B cell (primary cell): Measurements from ENCODE around the gene FERMT3. TPM values are rescaled to one million over a fixed set of nuclear protein-coding genes. Genes with fewer than 3 reads are reported as not detected.

ENCODE experiments used
- ATAC-seq: fragments of 200-7000 bp; cut with Tn5 transposase; one replicate; pipeline ENCODE4 v1.10.0; 2021; ENCODE audit warnings: low read depth, mild to moderate bottlenecking, moderate number of reproducible peaks, moderate library complexity
- CTCF ChIA-PET: fragments of 350-600 bp; sonication (Branson Sonifier 250); formaldehyde crosslinking; loops from one replicate; lab custom pipeline; 2021; ENCODE audit warnings: antibody characterized with exemption, inconsistent platforms; lab: Charles Lee
- POLR2A ChIA-PET: fragments of 350-600 bp; sonication (Branson Sonifier 250); formaldehyde crosslinking; loops from one replicate; lab custom pipeline; 2021; ENCODE audit warnings: antibody characterized with exemption; lab: Charles Lee
- DNase-seq: peaks from one replicate; pipeline ENCODE4 v3.0.0; 2013
- H2AFZ ChIP-seq: 2 replicates; pipeline ENCODE4 v1.6.1; 2012; ENCODE audit warnings: mild to moderate bottlenecking, low read depth, low read length; ENCODE audit not compliant: insufficient read depth, poor library complexity, severe bottlenecking
- H3K27ac ChIP-seq, 2 donors: 1 replicate in 1 of 2; 2 replicates in 1 of 2; pipeline ENCODE4 v1.5.1; 2012 to 2013; ENCODE audit warnings: low read length in 2 of 2, mild to moderate bottlenecking in 2 of 2, moderate library complexity in 1 of 2
- H3K27me3 ChIP-seq, 4 experiments: fragments of 200-600 bp in 1 of 4; sonication (generic) in 1 of 4; replicated peaks in 1 of 4; 1 replicate in 2 of 4; 2 replicates in 2 of 4; pipeline versions ENCODE4 v1.6.1 to v1.7.0; 2013 to 2016; ENCODE audit warnings: low read length in 3 of 4, mild to moderate bottlenecking in 2 of 4, mixed read lengths in 1 of 4, moderate library complexity in 1 of 4; ENCODE audit not compliant: insufficient read depth in 4 of 4, control insufficient read depth in 3 of 4; ENCODE audit errors: control extremely low read depth in 1 of 4
- H3K36me3 ChIP-seq, 2 experiments: replicated peaks in 1 of 2; 1 replicate in 1 of 2; 2 replicates in 1 of 2; pipeline versions ENCODE4 v1.6.1 to v1.7.1; 2013; ENCODE audit warnings: low read length in 1 of 2; ENCODE audit not compliant: insufficient read depth in 2 of 2, control insufficient read depth in 1 of 2; ENCODE audit errors: control extremely low read depth in 1 of 2, extremely low read depth in 1 of 2
- H3K4me1 ChIP-seq, 2 donors: fragments of 200-600 bp in 1 of 2; sonication (generic) in 1 of 2; 1 replicate in 1 of 2; 2 replicates in 1 of 2; pipeline versions ENCODE4 v1.5.1 to v1.6.1; 2013 to 2017; ENCODE audit warnings: low read length in 2 of 2; ENCODE audit not compliant: control insufficient read depth in 2 of 2, insufficient read depth in 2 of 2
- H3K4me2 ChIP-seq: replicated peaks from 2 replicates; pipeline ENCODE3; 2012; ENCODE audit warnings: mild to moderate bottlenecking, low read depth, low read length; ENCODE audit not compliant: poor library complexity, severe bottlenecking
- H3K4me3 ChIP-seq, 5 experiments: fragments of 200-600 bp in 1 of 5; sonication (generic) in 1 of 5; 1 replicate in 3 of 5; 2 replicates in 2 of 5; pipeline versions ENCODE4 v1.5.1 to v1.7.0; 2011 to 2016; ENCODE audit warnings: low read length in 4 of 5, mild to moderate bottlenecking in 4 of 5, low read depth in 2 of 5, control low read depth in 1 of 5, moderate library complexity in 1 of 5; ENCODE audit not compliant: insufficient read depth in 1 of 5; ENCODE audit errors: control extremely low read depth in 1 of 5, extremely low read depth in 1 of 5
- H3K79me2 ChIP-seq: fragments of 200-600 bp; sonication (generic); one replicate; pipeline ENCODE4 v1.6.0; 2016; ENCODE audit warnings: low read length; ENCODE audit not compliant: control insufficient read depth, insufficient read depth
- H3K9ac ChIP-seq: fragments of 200-600 bp; sonication (generic); 2 replicates; pipeline ENCODE4 v1.6.1; 2017; ENCODE audit warnings: mild to moderate bottlenecking, low read length, moderate library complexity
- H3K9me3 ChIP-seq, 3 donors: one replicate each; pipeline versions ENCODE4 v1.6.1 to v1.7.1; 2013; ENCODE audit warnings: low read length in 2 of 3; ENCODE audit not compliant: control insufficient read depth in 2 of 3, insufficient read depth in 1 of 3; ENCODE audit errors: control extremely low read depth in 1 of 3
- H4K20me1 ChIP-seq: 2 replicates; pipeline ENCODE4 v1.6.0; 2012; ENCODE audit warnings: mild to moderate bottlenecking, low read length; ENCODE audit not compliant: insufficient read depth, control insufficient read depth, poor library complexity, severe bottlenecking
- H3K27ac Mint-ChIP-seq: one replicate; pipeline ENCODE4 v1.8.0; 2021; ENCODE audit warnings: mixed read lengths
- H3K27me3 Mint-ChIP-seq: one replicate; pipeline ENCODE4 v1.8.0; 2021; ENCODE audit warnings: mixed read lengths
- H3K4me1 Mint-ChIP-seq: one replicate; pipeline ENCODE4 v1.8.0; 2021; ENCODE audit warnings: mixed read lengths
- H3K4me3 Mint-ChIP-seq: one replicate; pipeline ENCODE4 v1.8.0; 2021; ENCODE audit warnings: mixed read lengths
- H3K9me3 Mint-ChIP-seq: one replicate; pipeline ENCODE4 v1.8.0; 2022; ENCODE audit warnings: mixed read lengths; ENCODE audit not compliant: insufficient read depth
- EZH2 ChIP-seq: IDR thresholded peaks from 2 replicates; pipeline ENCODE4 v1.6.1; 2012; ENCODE audit warnings: borderline replicate concordance, low read depth, mild to moderate bottlenecking, moderate library complexity, low read length; ENCODE audit not compliant: insufficient read depth, poor library complexity, severe bottlenecking
- WGBS: methylation state at CpG from one replicate; pipeline ENCODE4 v1.1.5; 2013; ENCODE audit warnings: missing lambda C conversion rate; ENCODE audit not compliant: insufficient coverage; 5-methylcytosine and 5-hydroxymethylcytosine counted together
- intact Hi-C: fragments of 100-400 bp; cut with micrococcal nuclease; formaldehyde crosslinking; loops from one replicate; pipeline ENCODE4 v1.10.0; 2022
- polyA plus RNA-seq: library from polyadenylated mRNA; depleted of rRNA; stranded (reverse); fragments of >200 nt; gene quantifications from 2 replicates; pipeline ENCODE4 v1.2.3, GENCODE V29; 2012
- total RNA-seq, 2 donors: library from RNA; stranded (reverse); fragments of 120-200 nt in 1 of 2; gene quantifications; 1 replicate in 1 of 2; 2 replicates in 1 of 2; pipeline versions ENCODE4 v1.2.3 to v1.2.4, GENCODE V29; 2013 to 2022
- TF ChIP-seq, protein P1 (sequence below): fragments of 200-600 bp; IDR thresholded peaks from one replicate; pipeline ENCODE4 v1.8.0; 2022; ENCODE audit warnings: antibody characterized with exemption, mild to moderate bottlenecking

The FERMT3 gene
- total and polyA plus RNA-seq, 2 donors (not counting 1 experiment from before 2014, with no cell fraction given) = 96.2 to 170 TPM

DNA sequence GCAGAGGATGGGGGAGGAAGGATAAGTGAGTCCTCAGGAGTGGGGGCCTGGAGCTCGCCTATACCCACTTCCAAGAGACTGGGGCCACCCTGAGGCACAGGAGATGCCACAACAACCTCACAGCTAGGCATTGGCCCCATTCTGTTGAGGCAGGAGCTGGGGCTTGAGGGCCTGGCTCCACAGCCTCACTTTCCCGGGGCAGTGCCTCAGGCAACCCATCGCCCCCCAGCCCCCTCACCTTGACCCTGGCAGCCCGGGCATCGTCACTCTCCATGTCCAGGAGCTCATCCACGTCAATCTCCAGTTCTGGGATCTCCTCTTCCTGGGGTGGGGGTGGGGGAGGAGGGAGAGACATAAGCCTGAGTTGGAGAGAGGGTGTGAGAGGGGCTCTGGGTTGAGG lies 38.4 kb downstream of the FERMT3 start:
- TF ChIP-seq, protein P1, sequence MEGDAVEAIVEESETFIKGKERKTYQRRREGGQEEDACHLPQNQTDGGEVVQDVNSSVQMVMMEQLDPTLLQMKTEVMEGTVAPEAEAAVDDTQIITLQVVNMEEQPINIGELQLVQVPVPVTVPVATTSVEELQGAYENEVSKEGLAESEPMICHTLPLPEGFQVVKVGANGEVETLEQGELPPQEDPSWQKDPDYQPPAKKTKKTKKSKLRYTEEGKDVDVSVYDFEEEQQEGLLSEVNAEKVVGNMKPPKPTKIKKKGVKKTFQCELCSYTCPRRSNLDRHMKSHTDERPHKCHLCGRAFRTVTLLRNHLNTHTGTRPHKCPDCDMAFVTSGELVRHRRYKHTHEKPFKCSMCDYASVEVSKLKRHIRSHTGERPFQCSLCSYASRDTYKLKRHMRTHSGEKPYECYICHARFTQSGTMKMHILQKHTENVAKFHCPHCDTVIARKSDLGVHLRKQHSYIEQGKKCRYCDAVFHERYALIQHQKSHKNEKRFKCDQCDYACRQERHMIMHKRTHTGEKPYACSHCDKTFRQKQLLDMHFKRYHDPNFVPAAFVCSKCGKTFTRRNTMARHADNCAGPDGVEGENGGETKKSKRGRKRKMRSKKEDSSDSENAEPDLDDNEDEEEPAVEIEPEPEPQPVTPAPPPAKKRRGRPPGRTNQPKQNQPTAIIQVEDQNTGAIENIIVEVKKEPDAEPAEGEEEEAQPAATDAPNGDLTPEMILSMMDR = no peak
- no peak for TF ChIP-seq EZH2
- H2AFZ ChIP-seq = no peak overlapping the region
- H3K4me3 ChIP-seq = peak overlapping the region in 3 of 5 experiments; percentile 59 to 69 (median 62)
- H3K4me1 Mint-ChIP-seq = peaks cover 40% of the 10 kb centered on the region
- H3K4me2 ChIP-seq = peak overlapping the region; percentile 79
- peak overlapping the region; percentile 53 for H3K9ac ChIP-seq
- WGBS = 51% methylated on average over 3 of the region's 6 CpGs
- ATAC-seq = no peak
- peaks cover 9% of the 10 kb centered on the region for H3K79me2 ChIP-seq
- H3K4me1 ChIP-seq = peaks cover 23 to 51% of the 10 kb centered on the region in 2 donors
- H3K9me3 Mint-ChIP-seq = no peaks in the 10 kb centered on the region
- H3K4me3 Mint-ChIP-seq = peak overlapping the region; percentile 90
- H3K27me3 ChIP-seq = no peaks in the 10 kb centered on the region
- H3K27ac Mint-ChIP-seq = peak overlapping the region; percentile 91
- no peak for DNase-seq
- no peaks in the 10 kb centered on the region for H3K27me3 Mint-ChIP-seq
- CTCF ChIA-PET = interaction anchor here (0.6 to 10.4 kb wide), 12 partner anchors 12 to 244 kb away, joined by 3 to 141 read pairs (median 4); partner anchors contain the start of genes BAD, ESRRA, FERMT3 and NUDT22
- H3K9me3 ChIP-seq = no peaks in the 10 kb centered on the region
- intact Hi-C loops = no loop called here
- H4K20me1 ChIP-seq = peaks cover 7% of the 10 kb centered on the region
- POLR2A ChIA-PET = interaction anchor here (0.6 to 4.0 kb wide), 11 partner anchors 9 to 1457 kb away, joined by 3 to 37 read pairs (median 6); partner anchors contain the start of genes FERMT3, NUDT22, STIP1 and TRPT1
- peaks cover 0 to 11% of the 10 kb centered on the region in 2 experiments for H3K36me3 ChIP-seq
- peak overlapping the region; percentile 53 to 79 for H3K27ac ChIP-seq

DNA sequence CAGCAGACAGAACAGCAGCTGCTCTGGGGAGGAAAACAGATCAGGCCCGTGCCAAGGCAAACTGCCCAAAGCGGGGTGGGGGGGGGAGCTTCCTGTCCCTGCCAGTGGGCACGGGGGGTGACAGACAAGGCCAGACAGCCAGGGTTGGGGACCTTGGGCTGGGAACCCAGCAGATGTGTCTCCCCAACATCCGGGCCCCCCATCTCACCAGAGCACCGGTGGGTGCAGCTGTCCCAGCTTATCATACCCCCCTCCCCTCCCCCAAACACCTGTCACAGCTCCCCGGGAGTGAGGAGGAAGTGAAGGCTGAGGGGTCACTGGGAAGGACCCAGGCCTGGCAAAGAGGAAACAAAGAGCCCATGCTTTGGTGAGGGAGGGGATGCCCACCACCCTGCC lies 38.9 kb downstream of the FERMT3 start:
- POLR2A ChIA-PET = interaction anchor here (0.7 to 4.0 kb wide), 9 partner anchors 9 to 1649 kb away, joined by 3 to 37 read pairs (median 8); partner anchors contain the start of genes FERMT3, NUDT22, STIP1 and TRPT1
- no peaks in the 10 kb centered on the region for H3K27me3 Mint-ChIP-seq
- no peaks in the 10 kb centered on the region for H3K9me3 Mint-ChIP-seq
- H3K27me3 ChIP-seq = no peaks in the 10 kb centered on the region
- no peak for ATAC-seq
- peaks cover 18 to 48% of the 10 kb centered on the region in 2 donors for H3K4me1 ChIP-seq
- peak overlapping the region; percentile 91 for H3K27ac Mint-ChIP-seq
- H3K4me2 ChIP-seq = peak overlapping the region; percentile 79
- 0% methylated on average over 2 of the region's 6 CpGs for WGBS
- H3K27ac ChIP-seq = peak overlapping the region; percentile 53 to 79
- peaks cover 38% of the 10 kb centered on the region for H3K4me1 Mint-ChIP-seq
- intact Hi-C loops = no loop called here
- DNase-seq = no peak
- H3K4me3 ChIP-seq = peak overlapping the region; percentile 5 to 69 (median 62)
- peak overlapping the region; percentile 90 for H3K4me3 Mint-ChIP-seq
- peak overlapping the region; percentile 19 for H2AFZ ChIP-seq
- H3K9me3 ChIP-seq = no peaks in the 10 kb centered on the region
- peaks cover 7% of the 10 kb centered on the region for H4K20me1 ChIP-seq
- peaks cover 9% of the 10 kb centered on the region for H3K79me2 ChIP-seq
- TF ChIP-seq, protein P1 = no peak
- TF ChIP-seq EZH2 = no peak
- CTCF ChIA-PET = interaction anchor here (0.7 to 10.4 kb wide), 10 partner anchors 12 to 110 kb away, joined by 3 to 141 read pairs (median 4); partner anchors contain the start of genes BAD, ESRRA, FERMT3 and NUDT22
- H3K9ac ChIP-seq = peak overlapping the region; percentile 53
- peaks cover 0 to 11% of the 10 kb centered on the region in 2 experiments for H3K36me3 ChIP-seq
